Parathyroid adenoma (tissue), 2 donors: ENCODE measurements around the gene EGFR.

Source experiments
- H2AFZ ChIP-seq: fragments of 300-600 bp; sonication (generic); one replicate; pipeline ENCODE4 v1.7.0; 2017; ENCODE audit warnings: antibody characterized with exemption, mild to moderate bottlenecking
- H3K27ac ChIP-seq: fragments of 300-600 bp; sonication (generic); one replicate; pipeline ENCODE4 v1.7.0; 2017
- H3K27me3 ChIP-seq: fragments of 300-600 bp; sonication (generic); one replicate; pipeline ENCODE4 v1.7.0; 2017; ENCODE audit warnings: low read length; ENCODE audit not compliant: control insufficient read depth, insufficient read depth
- H3K36me3 ChIP-seq: fragments of 300-600 bp; sonication (generic); one replicate; pipeline ENCODE4 v1.7.0; 2017; ENCODE audit warnings: low read length; ENCODE audit not compliant: control insufficient read depth, insufficient read depth
- H3K4me1 ChIP-seq: fragments of 300-600 bp; sonication (generic); one replicate; pipeline ENCODE4 v1.7.0; 2017; ENCODE audit warnings: control low read depth
- H3K4me2 ChIP-seq: fragments of 300-600 bp; sonication (generic); one replicate; pipeline ENCODE4 v1.7.0; 2017; ENCODE audit warnings: low read length
- H3K4me3 ChIP-seq: fragments of 300-600 bp; sonication (generic); one replicate; pipeline ENCODE4 v1.7.0; 2017; ENCODE audit warnings: low read depth, low read length
- H3K79me2 ChIP-seq: fragments of 300-600 bp; sonication (generic); one replicate; pipeline ENCODE4 v1.7.0; 2017; ENCODE audit warnings: control low read depth
- H3K9ac ChIP-seq: fragments of 300-600 bp; sonication (generic); one replicate; pipeline ENCODE4 v1.7.0; 2017; ENCODE audit warnings: mild to moderate bottlenecking
- H3K9me3 ChIP-seq: fragments of 300-600 bp; sonication (generic); one replicate; pipeline ENCODE4 v1.7.0; 2017; ENCODE audit warnings: low read length; ENCODE audit not compliant: control insufficient read depth
- TF ChIP-seq, protein P1 (sequence below): fragments of 300-600 bp; sonication (generic); IDR thresholded peaks from one replicate; pipeline ENCODE4 v1.7.0; 2017; ENCODE audit warnings: antibody characterized with exemption, mild to moderate bottlenecking
- donor health status: primary hyperparathyroidism.

Gene EGFR

DNA sequence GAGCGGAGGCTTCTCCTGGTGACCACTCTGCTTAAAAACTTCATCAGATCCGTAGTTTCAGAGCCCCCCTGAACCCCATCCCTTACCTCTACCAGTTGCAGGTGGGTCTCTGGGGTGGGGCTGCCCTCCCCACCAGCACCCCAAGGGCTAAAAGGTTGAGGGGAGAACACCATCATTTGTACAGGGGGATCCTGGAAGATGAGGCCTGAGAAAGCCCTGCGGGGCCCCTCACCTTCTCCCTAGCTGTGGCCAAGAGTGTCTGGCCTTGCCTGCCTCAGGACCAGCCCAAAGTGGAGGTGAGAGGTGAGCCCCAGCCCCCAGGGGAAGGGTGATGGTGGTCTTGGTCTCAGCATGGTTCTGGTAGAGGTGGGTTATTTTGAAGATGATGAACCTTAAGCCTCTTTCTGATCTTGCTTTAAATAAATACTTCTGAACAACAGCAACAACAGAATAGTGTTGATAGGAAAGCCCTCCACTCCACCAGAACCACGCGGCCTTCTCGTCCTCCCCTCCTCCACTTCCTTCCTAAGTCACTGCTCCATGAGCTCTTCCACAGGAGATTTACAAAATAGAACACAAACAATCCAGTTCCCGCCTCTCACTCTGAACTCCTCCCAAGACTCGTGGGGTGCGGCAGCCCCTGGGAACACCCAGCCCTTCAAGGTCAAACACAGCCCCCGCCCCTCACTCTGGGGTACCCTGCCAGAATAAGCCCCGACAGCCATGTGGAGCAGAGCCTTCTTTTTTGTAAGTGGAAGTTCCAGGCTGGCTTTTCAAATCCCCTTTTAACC, 169.1 kb downstream of the EGFR start:
- no peak overlapping the region for H3K9ac ChIP-seq
- no peaks in the 10 kb centered on the region for H3K36me3 ChIP-seq
- H3K79me2 ChIP-seq = no peaks in the 10 kb centered on the region
- no peaks in the 10 kb centered on the region for H3K9me3 ChIP-seq
- no peaks in the 10 kb centered on the region for H3K27me3 ChIP-seq
- no peak overlapping the region for H3K4me3 ChIP-seq
- TF ChIP-seq, protein P1, sequence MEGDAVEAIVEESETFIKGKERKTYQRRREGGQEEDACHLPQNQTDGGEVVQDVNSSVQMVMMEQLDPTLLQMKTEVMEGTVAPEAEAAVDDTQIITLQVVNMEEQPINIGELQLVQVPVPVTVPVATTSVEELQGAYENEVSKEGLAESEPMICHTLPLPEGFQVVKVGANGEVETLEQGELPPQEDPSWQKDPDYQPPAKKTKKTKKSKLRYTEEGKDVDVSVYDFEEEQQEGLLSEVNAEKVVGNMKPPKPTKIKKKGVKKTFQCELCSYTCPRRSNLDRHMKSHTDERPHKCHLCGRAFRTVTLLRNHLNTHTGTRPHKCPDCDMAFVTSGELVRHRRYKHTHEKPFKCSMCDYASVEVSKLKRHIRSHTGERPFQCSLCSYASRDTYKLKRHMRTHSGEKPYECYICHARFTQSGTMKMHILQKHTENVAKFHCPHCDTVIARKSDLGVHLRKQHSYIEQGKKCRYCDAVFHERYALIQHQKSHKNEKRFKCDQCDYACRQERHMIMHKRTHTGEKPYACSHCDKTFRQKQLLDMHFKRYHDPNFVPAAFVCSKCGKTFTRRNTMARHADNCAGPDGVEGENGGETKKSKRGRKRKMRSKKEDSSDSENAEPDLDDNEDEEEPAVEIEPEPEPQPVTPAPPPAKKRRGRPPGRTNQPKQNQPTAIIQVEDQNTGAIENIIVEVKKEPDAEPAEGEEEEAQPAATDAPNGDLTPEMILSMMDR = no peak
- H2AFZ ChIP-seq = no peak overlapping the region
- H3K27ac ChIP-seq = no peak overlapping the region
- no peaks in the 10 kb centered on the region for H3K4me1 ChIP-seq
- H3K4me2 ChIP-seq = no peak overlapping the region

DNA sequence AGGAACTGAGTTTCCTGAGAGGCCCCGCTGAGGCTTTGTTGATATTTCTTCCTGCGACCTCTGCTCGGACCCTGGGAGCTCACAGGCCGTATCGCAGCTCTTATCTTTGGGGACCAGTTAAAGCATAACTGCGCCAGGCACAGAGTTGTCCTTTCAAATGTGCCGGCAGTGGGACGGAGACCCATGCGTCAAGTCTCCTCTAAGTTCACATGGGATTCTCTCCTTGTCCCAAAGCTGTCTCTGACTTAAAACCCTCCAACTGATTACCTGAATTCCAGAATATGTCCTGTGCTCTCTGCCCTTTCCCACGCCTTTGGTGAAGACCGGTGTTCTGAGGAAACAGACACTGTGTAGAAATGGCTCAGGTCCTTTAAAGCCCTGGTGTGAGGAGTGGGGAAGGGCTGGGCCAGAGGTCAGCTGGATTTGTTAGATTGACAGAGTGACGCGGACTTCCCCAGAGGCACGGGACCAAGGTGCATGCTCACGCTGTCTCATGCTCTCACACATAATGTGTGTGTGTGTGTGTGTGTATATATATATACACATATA, 169.8 kb downstream of the EGFR start:
- Histone ChIP-seq H2AFZ (no peak overlapping the region), H3K9me3 (no peaks in the 10 kb centered on the region), H3K36me3 (no peaks in the 10 kb centered on the region), H3K4me1 (no peaks in the 10 kb centered on the region), H3K4me3 (no peak overlapping the region), H3K27me3 (no peaks in the 10 kb centered on the region), H3K79me2 (no peaks in the 10 kb centered on the region), H3K4me2 (no peak overlapping the region), H3K27ac (no peak overlapping the region), H3K9ac (no peak overlapping the region)
- TF ChIP-seq, protein P1 = no peak

DNA sequence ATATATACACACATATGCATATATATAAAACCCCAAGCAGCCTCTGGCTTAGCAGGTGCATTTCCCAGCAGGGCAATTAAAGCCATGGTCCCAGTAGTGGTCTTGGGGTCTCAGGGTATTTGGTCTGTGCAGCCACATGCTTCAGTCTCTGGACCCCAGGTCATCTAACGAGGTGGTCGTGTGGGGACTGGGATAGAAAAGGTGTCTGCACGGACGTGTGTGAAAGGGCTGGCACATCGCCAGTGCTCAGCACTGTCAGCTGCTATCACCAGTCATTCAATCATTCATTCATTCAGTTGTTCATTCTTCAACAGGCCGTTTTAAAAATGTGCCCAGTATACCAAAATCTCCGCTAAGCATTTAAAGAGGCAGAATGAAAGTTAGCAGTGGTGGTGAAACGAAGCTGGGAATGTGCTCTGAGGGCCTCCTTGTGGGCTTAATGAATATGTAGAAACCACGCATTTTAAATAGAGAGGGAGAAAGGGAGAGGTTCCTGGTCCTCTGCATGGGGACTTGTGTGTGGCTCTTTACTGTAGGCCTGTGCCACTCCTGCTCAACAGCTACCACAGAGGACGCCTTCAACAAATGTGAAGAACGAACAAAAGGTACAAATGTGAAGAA, 170.4 kb downstream of the EGFR start:
- H3K36me3 ChIP-seq = no peaks in the 10 kb centered on the region
- no peak overlapping the region for H3K4me2 ChIP-seq
- no peak overlapping the region for H3K27ac ChIP-seq

DNA sequence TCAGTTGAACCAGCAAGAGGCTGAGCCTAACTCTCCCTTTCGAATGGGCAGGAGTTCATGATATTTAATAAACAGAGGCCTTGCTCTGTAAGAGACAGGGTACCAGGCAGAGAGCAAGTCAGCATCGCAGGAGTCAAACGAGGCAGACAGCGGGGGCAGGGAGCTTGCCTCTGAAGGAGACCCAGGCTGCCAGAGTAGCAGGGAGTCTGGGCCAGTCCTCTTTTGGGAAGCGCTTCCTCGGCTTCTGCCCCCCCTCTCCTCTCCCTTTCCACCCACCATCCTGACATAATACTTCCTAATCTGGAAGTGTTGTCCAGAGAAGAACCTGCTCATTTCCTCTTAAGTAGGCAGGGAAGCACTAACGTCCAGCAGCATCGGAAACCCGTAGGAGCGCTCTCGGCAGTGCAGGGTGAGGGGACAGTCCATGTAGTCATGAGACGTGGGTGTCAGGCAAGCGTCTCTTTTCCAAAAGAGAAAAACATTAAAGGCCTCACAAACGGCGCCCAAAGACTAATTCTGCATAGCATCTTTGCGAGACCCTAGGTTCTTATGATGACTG, 171.1 kb downstream of the EGFR start:
- no peaks in the 10 kb centered on the region for H3K27me3 ChIP-seq
- H3K9me3 ChIP-seq = no peaks in the 10 kb centered on the region
- H3K79me2 ChIP-seq = no peaks in the 10 kb centered on the region
- H3K4me2 ChIP-seq = no peak overlapping the region
- H2AFZ ChIP-seq = no peak overlapping the region
- no peaks in the 10 kb centered on the region for H3K4me1 ChIP-seq
- H3K9ac ChIP-seq = no peak overlapping the region
- no peak overlapping the region for H3K27ac ChIP-seq
- no peak overlapping the region for H3K4me3 ChIP-seq
- TF ChIP-seq, protein P1 = no peak
- H3K36me3 ChIP-seq = no peaks in the 10 kb centered on the region

More for the DNA sequence above, 170.4 kb downstream of the EGFR start:
- Histone ChIP-seq H3K27me3 (no peaks in the 10 kb centered on the region), H3K79me2 (no peaks in the 10 kb centered on the region), H2AFZ (no peak overlapping the region), H3K4me3 (no peak overlapping the region), H3K9ac (no peak overlapping the region), H3K4me1 (no peaks in the 10 kb centered on the region), H3K9me3 (no peaks in the 10 kb centered on the region)
- TF ChIP-seq, protein P1 = no peak
